ENCODE results near the gene SLC51B.
A peak's percentile ranks its signal among the peaks of the same experiment; 100 is the strongest.
"Not testable (repeated sequence)": the region's sequence is repeated elsewhere in the genome, so short reads cannot be mapped to it uniquely, and the experiment has no call there.

The SLC51B gene

GRCh38 chr15:65096481-65097385 lies 51.5 kb downstream of the SLC51B start:
- no peaks in the 10 kb centered on the region for H3K9me3 ChIP-seq (ENCODE audit: severe bottlenecking)
- no peak overlapping the region for H3K27ac ChIP-seq (ENCODE audit: poor library complexity, severe bottlenecking)
- TF ChIP-seq, protein P1, sequence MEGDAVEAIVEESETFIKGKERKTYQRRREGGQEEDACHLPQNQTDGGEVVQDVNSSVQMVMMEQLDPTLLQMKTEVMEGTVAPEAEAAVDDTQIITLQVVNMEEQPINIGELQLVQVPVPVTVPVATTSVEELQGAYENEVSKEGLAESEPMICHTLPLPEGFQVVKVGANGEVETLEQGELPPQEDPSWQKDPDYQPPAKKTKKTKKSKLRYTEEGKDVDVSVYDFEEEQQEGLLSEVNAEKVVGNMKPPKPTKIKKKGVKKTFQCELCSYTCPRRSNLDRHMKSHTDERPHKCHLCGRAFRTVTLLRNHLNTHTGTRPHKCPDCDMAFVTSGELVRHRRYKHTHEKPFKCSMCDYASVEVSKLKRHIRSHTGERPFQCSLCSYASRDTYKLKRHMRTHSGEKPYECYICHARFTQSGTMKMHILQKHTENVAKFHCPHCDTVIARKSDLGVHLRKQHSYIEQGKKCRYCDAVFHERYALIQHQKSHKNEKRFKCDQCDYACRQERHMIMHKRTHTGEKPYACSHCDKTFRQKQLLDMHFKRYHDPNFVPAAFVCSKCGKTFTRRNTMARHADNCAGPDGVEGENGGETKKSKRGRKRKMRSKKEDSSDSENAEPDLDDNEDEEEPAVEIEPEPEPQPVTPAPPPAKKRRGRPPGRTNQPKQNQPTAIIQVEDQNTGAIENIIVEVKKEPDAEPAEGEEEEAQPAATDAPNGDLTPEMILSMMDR (IDR thresholded peaks at IDR 0.05; ENCODE audit: poor library complexity, severe bottlenecking): no peak
- H3K27me3 ChIP-seq (ENCODE audit: insufficient read depth, poor library complexity, severe bottlenecking): no peaks in the 10 kb centered on the region
- no peak overlapping the region for H3K4me3 ChIP-seq (ENCODE audit: severe bottlenecking)
- H3K4me1 ChIP-seq (ENCODE audit: insufficient read depth, poor library complexity, severe bottlenecking): no peaks in the 10 kb centered on the region
- H3K36me3 ChIP-seq (ENCODE audit: low read depth): peaks cover 22% of the 10 kb centered on the region
- ATAC-seq (ENCODE audit: low read depth) (no peak), DNase-seq (ENCODE audit: low spot score) (peak; percentile 53)

- no peaks in the 10 kb centered on the region for H3K4me1 ChIP-seq (ENCODE audit: insufficient read depth, poor library complexity, severe bottlenecking)
- DNase-seq (ENCODE audit: low spot score) (peak; percentile 37), ATAC-seq (ENCODE audit: low read depth) (no peak)
- TF ChIP-seq, protein P1 (IDR thresholded peaks at IDR 0.05; ENCODE audit: poor library complexity, severe bottlenecking): no peak
- no peaks in the 10 kb centered on the region for H3K9me3 ChIP-seq (ENCODE audit: severe bottlenecking)
- H3K27me3 ChIP-seq (ENCODE audit: insufficient read depth, poor library complexity, severe bottlenecking): no peaks in the 10 kb centered on the region
- H3K27ac ChIP-seq (ENCODE audit: poor library complexity, severe bottlenecking): no peak overlapping the region
- no peak overlapping the region for H3K4me3 ChIP-seq (ENCODE audit: severe bottlenecking)
- H3K36me3 ChIP-seq (ENCODE audit: low read depth): peaks cover 22% of the 10 kb centered on the region
Observed at GRCh38 chr15:65097651-65098263, 52.6 kb downstream of the SLC51B start.

DNA sequence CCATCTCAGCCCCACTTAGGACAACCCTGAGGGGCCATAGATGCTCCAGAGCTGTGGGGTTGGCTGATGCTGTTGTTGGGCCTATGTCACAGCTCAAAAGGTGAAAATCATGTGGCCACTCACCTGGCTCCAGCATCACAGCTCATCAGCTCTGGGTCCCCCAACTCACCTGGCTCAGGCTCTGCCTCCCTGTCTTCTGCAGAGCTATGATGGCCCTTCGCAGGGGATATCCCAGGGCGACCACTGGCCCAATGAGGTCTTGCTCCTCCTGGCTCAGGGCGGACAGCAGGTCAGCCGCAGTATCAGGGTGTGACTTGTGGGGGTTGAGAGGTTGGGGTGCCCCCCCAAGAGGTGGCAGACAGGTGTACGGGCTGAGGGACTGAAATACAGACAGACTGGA lies 54.1 kb downstream of the SLC51B start:
- DNase-seq (ENCODE audit: low spot score) (peak; percentile 68), ATAC-seq (ENCODE audit: low read depth) (no peak)
- H3K4me1 ChIP-seq (ENCODE audit: insufficient read depth, poor library complexity, severe bottlenecking): no peaks in the 10 kb centered on the region
- H3K4me3 ChIP-seq (ENCODE audit: severe bottlenecking): no peak overlapping the region
- no peaks in the 10 kb centered on the region for H3K9me3 ChIP-seq (ENCODE audit: severe bottlenecking)
- no peaks in the 10 kb centered on the region for H3K27me3 ChIP-seq (ENCODE audit: insufficient read depth, poor library complexity, severe bottlenecking)
- H3K27ac ChIP-seq (ENCODE audit: poor library complexity, severe bottlenecking): no peak overlapping the region
- peaks cover 22% of the 10 kb centered on the region for H3K36me3 ChIP-seq (ENCODE audit: low read depth)
- TF ChIP-seq, protein P1 (IDR thresholded peaks at IDR 0.05; ENCODE audit: poor library complexity, severe bottlenecking): no peak

GRCh38 chr15:65099801-65100200 lies 54.6 kb downstream of the SLC51B start:
- H3K27me3 ChIP-seq (ENCODE audit: insufficient read depth, poor library complexity, severe bottlenecking); ATAC-seq (ENCODE audit: low read depth); H3K4me3 ChIP-seq (ENCODE audit: severe bottlenecking); H3K9me3 ChIP-seq (ENCODE audit: severe bottlenecking); H3K4me1 ChIP-seq (ENCODE audit: insufficient read depth, poor library complexity, severe bottlenecking); H3K27ac ChIP-seq (ENCODE audit: poor library complexity, severe bottlenecking): not testable (repeated sequence)
- peaks cover 22% of the 10 kb centered on the region for H3K36me3 ChIP-seq (ENCODE audit: low read depth)
- peak; percentile 27 for DNase-seq (ENCODE audit: low spot score)

DNA sequence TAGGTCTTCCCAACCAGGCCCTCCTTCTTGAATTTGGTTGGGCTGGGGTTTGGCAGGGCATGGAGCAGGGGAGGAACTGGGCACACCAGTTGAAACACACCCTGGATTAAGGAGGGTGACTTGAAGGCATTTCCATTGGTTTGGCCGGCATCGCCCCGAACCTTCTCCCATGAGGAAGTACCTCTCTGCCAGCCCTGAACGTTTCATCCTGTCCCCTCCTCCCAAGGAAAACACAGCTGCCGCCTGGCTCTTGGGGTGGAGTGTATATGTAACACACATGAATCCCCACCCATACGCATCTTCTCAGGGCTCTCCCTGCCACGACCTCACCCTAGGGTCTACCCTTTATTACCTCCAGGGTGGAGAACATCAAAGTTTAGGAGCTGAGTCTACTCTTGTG lies 55.3 kb downstream of the SLC51B start:
- H3K4me3 ChIP-seq (ENCODE audit: severe bottlenecking): no peak overlapping the region
- TF ChIP-seq, protein P1 (IDR thresholded peaks at IDR 0.05; ENCODE audit: poor library complexity, severe bottlenecking): no peak
- H3K27me3 ChIP-seq (ENCODE audit: insufficient read depth, poor library complexity, severe bottlenecking): no peaks in the 10 kb centered on the region
- peaks cover 22% of the 10 kb centered on the region for H3K36me3 ChIP-seq (ENCODE audit: low read depth)
- H3K4me1 ChIP-seq (ENCODE audit: insufficient read depth, poor library complexity, severe bottlenecking): no peaks in the 10 kb centered on the region
- DNase-seq (ENCODE audit: low spot score): peak; percentile 52
- H3K9me3 ChIP-seq (ENCODE audit: severe bottlenecking): no peaks in the 10 kb centered on the region
- no peak overlapping the region for H3K27ac ChIP-seq (ENCODE audit: poor library complexity, severe bottlenecking)
- ATAC-seq (ENCODE audit: low read depth): no peak
